Panc1 (cell line): ENCODE data around the gene AQP1. TPM values are rescaled to one million over a fixed set of nuclear protein-coding genes. Genes with fewer than 3 reads are reported as not detected.

Source experiments
- ATAC-seq: fragments of 200-7000 bp; cut with Tn5 transposase; 2 replicates; pipeline ENCODE4 v1.9.1; 2020; ENCODE audit warnings: mild to moderate bottlenecking, moderate library complexity
- BruUV-seq: library from RNA; stranded (reverse); fragments of 400-500 nt; replicated peaks from 2 replicates; lab custom pipeline; 2021; lab: Mats Ljungman, UMichigan
- CTCF ChIA-PET: fragments of 300-600 bp; sonication (Branson Sonifier 250); formaldehyde crosslinking; loops from one replicate; lab custom pipeline; 2022; ENCODE audit warnings: antibody characterized with exemption; lab: Charles Lee
- POLR2A ChIA-PET: fragments of 300-600 bp; sonication (Branson Sonifier 250); formaldehyde crosslinking; loops from one replicate; lab custom pipeline; 2022; ENCODE audit warnings: antibody characterized with exemption; lab: Charles Lee
- DNase-seq: peaks from one replicate; pipeline ENCODE4 v3.0.0-alpha.2; 2010; ENCODE audit warnings: low read depth, low spot score
- H3K27ac ChIP-seq: 2 replicates; pipeline ENCODE4 v1.5.1; 2011; ENCODE audit warnings: mild to moderate bottlenecking, low read length, inconsistent platforms
- H3K27me3 ChIP-seq: fragments of 200-500 bp; sonication (Bioruptor generic); 2 replicates; pipeline ENCODE4 v1.6.0; 2014; ENCODE audit warnings: low read length, inconsistent platforms; ENCODE audit not compliant: control insufficient read depth, insufficient read depth
- H3K36me3 ChIP-seq: fragments of 200-500 bp; sonication (Bioruptor generic); 2 replicates; pipeline ENCODE4 v1.5.1; 2014; ENCODE audit warnings: inconsistent platforms, mild to moderate bottlenecking, low read length, moderate library complexity; ENCODE audit not compliant: control insufficient read depth, insufficient read depth
- H3K4me1 ChIP-seq: 2 replicates; pipeline ENCODE4 v1.5.1; 2011; ENCODE audit warnings: inconsistent platforms, mild to moderate bottlenecking, low read length, moderate library complexity; ENCODE audit not compliant: control insufficient read depth, insufficient read depth
- H3K4me3 ChIP-seq, 2 experiments: 2 replicates each; pipeline ENCODE4 v1.5.1; 2011 to 2012; ENCODE audit warnings: low read depth in 2 of 2, low read length in 2 of 2, mild to moderate bottlenecking in 2 of 2, inconsistent platforms in 1 of 2, moderate library complexity in 1 of 2
- H3K9me3 ChIP-seq: fragments of 200-500 bp; sonication (Bioruptor generic); 2 replicates; pipeline ENCODE4 v1.5.1; 2014; ENCODE audit warnings: low read depth, mild to moderate bottlenecking, inconsistent platforms, low read length, moderate library complexity; ENCODE audit not compliant: control insufficient read depth, insufficient read depth
- CTCF ChIP-seq: fragments of 450-650 bp; IDR thresholded peaks from 2 replicates; pipeline ENCODE4 v1.5.1; 2017; ENCODE audit warnings: mild to moderate bottlenecking
- POLR2AphosphoS5 ChIP-seq: IDR thresholded peaks from 2 replicates; pipeline ENCODE4 v1.6.1; 2012; ENCODE audit warnings: mild to moderate bottlenecking, low read depth, low read length, moderate library complexity
- REST ChIP-seq, 2 experiments: IDR thresholded peaks; 2 replicates each; pipeline ENCODE4 v1.6.1; 2011 to 2012; ENCODE audit warnings: low read depth in 2 of 2, control low read depth in 1 of 2, low read length in 1 of 2, mild to moderate bottlenecking in 1 of 2, moderate library complexity in 1 of 2; ENCODE audit not compliant: insufficient read depth in 1 of 2
- SIN3A ChIP-seq: IDR thresholded peaks from 2 replicates; pipeline ENCODE4 v1.6.1; 2012; ENCODE audit warnings: low read depth, mild to moderate bottlenecking, low read length, moderate library complexity, borderline replicate concordance; ENCODE audit not compliant: insufficient read depth
- TCF7L2 ChIP-seq: IDR thresholded peaks from 2 replicates; pipeline ENCODE4 v1.6.1; 2011; ENCODE audit warnings: mild to moderate bottlenecking, low read depth, low read length, inconsistent platforms
- in situ Hi-C: cut with HindIII; loops from 2 replicates; pipeline ENCODE4 v1.10.0; 2016; ENCODE audit warnings: low sequenced_read_pairs, low pct_unique_long_range_greater_than_20kb
- intact Hi-C: fragments of 100-400 bp; cut with micrococcal nuclease; formaldehyde crosslinking; loops from one replicate; pipeline ENCODE4 v1.10.0; 2022; ENCODE audit not compliant: unreplicated experiment
- total RNA-seq: library from RNA; stranded (reverse); gene quantifications from one replicate; pipeline ENCODE4 v1.2.1, GENCODE V29; 2021; ENCODE audit not compliant: unreplicated experiment

AQP1 gene
- total RNA-seq, 1 experiment from 2014 or later = 0.57 TPM

GRCh38 chr7:30865076-30865475 is 46.6 kb upstream of the AQP1 start:
- BruUV-seq = no TSS peak
- Histone ChIP-seq H3K27ac (no peak overlapping the region), H3K9me3 (no peaks in the 10 kb centered on the region), H3K4me3 (no peak overlapping the region), H3K36me3 (no peaks in the 10 kb centered on the region), H3K4me1 (no peaks in the 10 kb centered on the region), H3K27me3 (no peaks in the 10 kb centered on the region)
- ChIA-PET POLR2A (no interaction called here), CTCF (no interaction called here)
- DNase-seq (no peak), ATAC-seq (no peak)
- intact Hi-C loops = no loop called here
- in situ Hi-C loops = no loop called here
- TF ChIP-seq SIN3A (no peak), REST (IDR thresholded peaks at IDR 0.05; ENCODE audit: insufficient read depth in 1 of 2, low read depth in 2 of 2, low read length in 1 of 2) (no peak), TCF7L2 (no peak), POLR2AphosphoS5 (no peak), CTCF (no peak)

- Histone ChIP-seq H3K9me3 (no peaks in the 10 kb centered on the region), H3K4me1 (no peaks in the 10 kb centered on the region), H3K36me3 (no peaks in the 10 kb centered on the region), H3K4me3 (no peak overlapping the region), H3K27me3 (no peaks in the 10 kb centered on the region), H3K27ac (no peak overlapping the region)
- TF ChIP-seq POLR2AphosphoS5 (no peak), CTCF (no peak), REST (IDR thresholded peaks at IDR 0.05; ENCODE audit: insufficient read depth in 1 of 2, low read depth in 2 of 2, low read length in 1 of 2) (no peak), TCF7L2 (no peak), SIN3A (no peak)
- POLR2A ChIA-PET = no interaction called here
- intact Hi-C loops (no loop called here), in situ Hi-C loops (no loop called here)
- no TSS peak for BruUV-seq
- CTCF ChIA-PET = no interaction called here
- ATAC-seq (no peak), DNase-seq (no peak)
Measured at GRCh38 chr7:30865821-30866220, 45.8 kb upstream of the AQP1 start.
